Breast epithelium (tissue), 4 donors: ENCODE measurements around the gene VWA2. TPM values are rescaled to one million over a fixed set of nuclear protein-coding genes. Genes with fewer than 3 reads are reported as not detected.

Source experiments
- DNase-seq, 2 donors: peaks; one replicate each; pipeline ENCODE4 v3.0.0-alpha.2; 2019; ENCODE audit warnings: low spot score in 2 of 2
- H3K27ac ChIP-seq, 2 donors: fragments of 200-600 bp; sonication (generic) in 1 of 2; one replicate each; pipeline ENCODE4 v1.5.1; 2016 to 2019; ENCODE audit warnings: mild to moderate bottlenecking in 1 of 2
- H3K27me3 ChIP-seq, 2 donors: fragments of 200-600 bp; sonication (generic) in 1 of 2; one replicate each; pipeline versions ENCODE4 v1.5.1 to v1.6.0; 2017 to 2019; ENCODE audit warnings: control low read depth in 1 of 2, mild to moderate bottlenecking in 1 of 2
- H3K36me3 ChIP-seq: fragments of 200-600 bp; one replicate; pipeline ENCODE4 v1.5.1; 2019
- H3K4me1 ChIP-seq, 2 donors: fragments of 200-600 bp; sonication (generic); one replicate each; pipeline ENCODE4 v1.5.1; 2016 to 2019; ENCODE audit warnings: control low read depth in 1 of 2
- H3K4me3 ChIP-seq, 3 donors: fragments of 200-600 bp; sonication (generic); 1 replicate in 2 of 3; 2 replicates in 1 of 3; pipeline ENCODE4 v1.5.1; 2016 to 2019; ENCODE audit warnings: mild to moderate bottlenecking in 3 of 3, moderate library complexity in 2 of 3
- H3K9me3 ChIP-seq, 2 donors: fragments of 200-600 bp; sonication (generic) in 1 of 2; one replicate each; pipeline ENCODE4 v1.5.1; 2016 to 2019; ENCODE audit warnings: control low read depth in 1 of 2
- CTCF ChIP-seq, 3 donors: fragments of 450-650 bp; IDR thresholded peaks; one replicate each; pipeline ENCODE4 v1.5.1; 2016 to 2017; ENCODE audit warnings: antibody characterized with exemption in 3 of 3, mild to moderate bottlenecking in 3 of 3, moderate library complexity in 3 of 3
- POLR2A ChIP-seq: fragments of 450-650 bp; IDR thresholded peaks from one replicate; pipeline ENCODE4 v1.6.1; 2016; ENCODE audit warnings: antibody characterized with exemption, mild to moderate bottlenecking, moderate library complexity
- POLR2AphosphoS5 ChIP-seq, 3 donors: sonication (generic); formaldehyde crosslinking; IDR thresholded peaks; one replicate each; pipeline ENCODE4 v1.6.1; 2017; ENCODE audit warnings: antibody characterized with exemption in 3 of 3
- intact Hi-C: fragments of 100-400 bp; cut with DNase I; formaldehyde crosslinking; loops from one replicate; pipeline ENCODE4 v1.15.1; 2023; ENCODE audit warnings: low total_unique reads
- total RNA-seq, 3 donors: library from RNA; depleted of rRNA; stranded (reverse); fragments of >200 nt; gene quantifications; one replicate each; pipeline ENCODE4 v1.1.0, GENCODE V29; 2016

VWA2 gene
- total RNA-seq, 3 donors from 2014 or later = 0.48 to 18.7 (median 8.0) TPM

GRCh38 chr10:114281461-114281860, 42.4 kb downstream of the VWA2 start:
- Histone ChIP-seq H3K9me3 (no peaks in the 10 kb centered on the region), H3K4me1 (no peaks in the 10 kb centered on the region), H3K36me3 (no peaks in the 10 kb centered on the region), H3K27ac (no peak overlapping the region), H3K4me3 (no peak overlapping the region), H3K27me3 (no peaks in the 10 kb centered on the region)
- peak in 1 of 2 donors; percentile 12 for DNase-seq
- intact Hi-C loops = no loop called here
- TF ChIP-seq POLR2AphosphoS5 (IDR thresholded peaks at IDR 0.05) (no peak), CTCF (IDR thresholded peaks at IDR 0.05) (no peak), POLR2A (no peak)

GRCh38 chr10:114282526-114282925, 43.5 kb downstream of the VWA2 start:
- DNase-seq = no peak
- H3K9me3 ChIP-seq = no peaks in the 10 kb centered on the region
- H3K4me1 ChIP-seq = no peaks in the 10 kb centered on the region
- no peak for TF ChIP-seq POLR2AphosphoS5 (IDR thresholded peaks at IDR 0.05)
- no peak for TF ChIP-seq CTCF (IDR thresholded peaks at IDR 0.05)
- TF ChIP-seq POLR2A = no peak
- no peak overlapping the region for H3K4me3 ChIP-seq
- intact Hi-C loops = no loop called here
- no peaks in the 10 kb centered on the region for H3K36me3 ChIP-seq
- no peaks in the 10 kb centered on the region for H3K27me3 ChIP-seq
- H3K27ac ChIP-seq = no peak overlapping the region

- no peaks in the 10 kb centered on the region for H3K9me3 ChIP-seq
- intact Hi-C loops = no loop called here
- H3K27me3 ChIP-seq = no peaks in the 10 kb centered on the region
- H3K4me1 ChIP-seq = no peaks in the 10 kb centered on the region
- H3K4me3 ChIP-seq = no peak overlapping the region
- H3K36me3 ChIP-seq = no peaks in the 10 kb centered on the region
- no peak for TF ChIP-seq CTCF (IDR thresholded peaks at IDR 0.05)
- TF ChIP-seq POLR2AphosphoS5 (IDR thresholded peaks at IDR 0.05) = no peak
- TF ChIP-seq POLR2A = no peak
- peak in 1 of 2 donors; percentile 12 for DNase-seq
- no peak overlapping the region for H3K27ac ChIP-seq
These were observed 44.0 kb downstream of the VWA2 start for GRCh38 chr10:114283091-114283490.

- H3K27me3 ChIP-seq = no peaks in the 10 kb centered on the region
- no peak overlapping the region for H3K4me3 ChIP-seq
- no peaks in the 10 kb centered on the region for H3K9me3 ChIP-seq
- no peak overlapping the region for H3K27ac ChIP-seq
- no peak for DNase-seq
- no peaks in the 10 kb centered on the region for H3K36me3 ChIP-seq
- intact Hi-C loops = no loop called here
- H3K4me1 ChIP-seq = no peaks in the 10 kb centered on the region
- TF ChIP-seq CTCF (IDR thresholded peaks at IDR 0.05) = no peak
- no peak for TF ChIP-seq POLR2AphosphoS5 (IDR thresholded peaks at IDR 0.05)
- TF ChIP-seq POLR2A = no peak
These were observed 44.6 kb downstream of the VWA2 start for GRCh38 chr10:114283535-114284234.

- H3K4me1 ChIP-seq = no peaks in the 10 kb centered on the region
- H3K4me3 ChIP-seq = no peak overlapping the region
- no peak for TF ChIP-seq POLR2AphosphoS5 (IDR thresholded peaks at IDR 0.05)
- no peak for TF ChIP-seq CTCF (IDR thresholded peaks at IDR 0.05)
- no peak for TF ChIP-seq POLR2A
- no peaks in the 10 kb centered on the region for H3K9me3 ChIP-seq
- no peaks in the 10 kb centered on the region for H3K27me3 ChIP-seq
- H3K36me3 ChIP-seq = no peaks in the 10 kb centered on the region
- DNase-seq = no peak
- intact Hi-C loops = no loop called here
- no peak overlapping the region for H3K27ac ChIP-seq
These were observed 45.5 kb downstream of the VWA2 start for GRCh38 chr10:114284346-114285071.
